Stimulated activated CD4-positive, alpha-beta T cell treated with anti-CD3 and anti-CD28 coated beads, Interleukin-2, amount 100 ng/mL, for 4 hours (primary cell): ENCODE data around the gene GRIN2A.

ENCODE experiments used
- DNase-seq: peaks from one replicate; pipeline ENCODE4 v3.0.0-alpha.2; 2020; ENCODE audit warnings: low read depth

Gene GRIN2A

GRCh38 chr16:10130538-10130937, 51.7 kb downstream of the GRIN2A start:
- no peak for DNase-seq

- DNase-seq = no peak
These were observed 53.6 kb downstream of the GRIN2A start for GRCh38 chr16:10128397-10129258.

- no peak for DNase-seq
These were observed 55.5 kb downstream of the GRIN2A start for GRCh38 chr16:10126686-10127085.

GRCh38 chr16:10123141-10123540, 59.1 kb downstream of the GRIN2A start:
- DNase-seq = no peak

- DNase-seq = no peak
These were observed 59.7 kb downstream of the GRIN2A start for GRCh38 chr16:10122546-10122945.

- DNase-seq = no peak
These were observed 60.3 kb downstream of the GRIN2A start for GRCh38 chr16:10121897-10122425.

- no peak for DNase-seq
These were observed 60.7 kb downstream of the GRIN2A start for GRCh38 chr16:10121491-10121890.

- DNase-seq = no peak
These were observed 61.3 kb downstream of the GRIN2A start for GRCh38 chr16:10120953-10121352.

- DNase-seq = no peak
These were observed 67.8 kb downstream of the GRIN2A start for GRCh38 chr16:10114409-10114808.

- no peak for DNase-seq
These were observed 69.0 kb downstream of the GRIN2A start for GRCh38 chr16:10113248-10113647.

GRCh38 chr16:10112021-10112420, 70.2 kb downstream of the GRIN2A start:
- no peak for DNase-seq

GRCh38 chr16:10111156-10111761, 71.0 kb downstream of the GRIN2A start:
- no peak for DNase-seq

- no peak for DNase-seq
These were observed 71.7 kb downstream of the GRIN2A start for GRCh38 chr16:10110552-10110951.

GRCh38 chr16:10107081-10107480, 75.1 kb downstream of the GRIN2A start:
- no peak for DNase-seq

GRCh38 chr16:10103700-10104099, 78.5 kb downstream of the GRIN2A start:
- DNase-seq = no peak

GRCh38 chr16:10103118-10103517, 79.1 kb downstream of the GRIN2A start:
- no peak for DNase-seq

GRCh38 chr16:10100829-10101228, 81.4 kb downstream of the GRIN2A start:
- DNase-seq = no peak

- no peak for DNase-seq
These were observed 83.2 kb downstream of the GRIN2A start for GRCh38 chr16:10098991-10099390.

GRCh38 chr16:10097271-10097670, 85.0 kb downstream of the GRIN2A start:
- no peak for DNase-seq

GRCh38 chr16:10093576-10093975, 88.7 kb downstream of the GRIN2A start:
- DNase-seq = no peak

- DNase-seq = no peak
These were observed 91.4 kb downstream of the GRIN2A start for GRCh38 chr16:10090816-10091215.

GRCh38 chr16:10088380-10088793, 93.8 kb downstream of the GRIN2A start:
- no peak for DNase-seq

GRCh38 chr16:10087151-10087550, 95.1 kb downstream of the GRIN2A start:
- no peak for DNase-seq
